A673 (cell line): Measurements from ENCODE around the gene SENP6.

ENCODE experiments used
- EZH2 ChIP-seq: fragments of 200-600 bp; sonication (generic); IDR thresholded peaks from 2 replicates; pipeline ENCODE4 v1.6.1; 2017; ENCODE audit warnings: borderline replicate concordance, low read depth, mild to moderate bottlenecking, mixed read lengths, antibody characterized with exemption, low read length; ENCODE audit not compliant: poor library complexity, severe bottlenecking
- TF ChIP-seq, protein P1 (sequence below): fragments of 300-800, 200-600 bp; sonication (generic); conservative IDR thresholded peaks from 2 replicates; pipeline ENCODE4 v1.5.1; 2017; ENCODE audit warnings: low read depth, mild to moderate bottlenecking, antibody characterized with exemption, low read length, moderate library complexity, mixed read lengths

DNA sequence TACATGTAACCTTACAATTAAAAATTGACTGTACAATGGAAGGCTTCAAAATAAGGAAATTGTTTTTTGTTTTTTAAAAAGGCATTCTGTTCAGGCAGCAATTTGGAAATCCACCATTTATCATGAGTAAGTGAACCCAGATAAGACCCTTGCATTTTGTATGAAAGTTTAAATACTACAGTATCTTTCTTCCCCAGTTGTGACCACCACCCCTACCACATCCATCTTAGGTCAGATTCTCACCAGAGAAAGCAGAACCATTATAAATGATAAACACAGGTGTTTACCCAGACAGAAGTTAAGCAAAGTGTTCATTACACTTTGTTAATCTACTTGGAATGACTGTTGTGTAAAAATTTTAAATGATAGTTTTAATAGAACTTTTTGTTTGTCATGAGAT is 20.2 kb downstream of the SENP6 start:
- no peak for TF ChIP-seq EZH2
- TF ChIP-seq, protein P1, sequence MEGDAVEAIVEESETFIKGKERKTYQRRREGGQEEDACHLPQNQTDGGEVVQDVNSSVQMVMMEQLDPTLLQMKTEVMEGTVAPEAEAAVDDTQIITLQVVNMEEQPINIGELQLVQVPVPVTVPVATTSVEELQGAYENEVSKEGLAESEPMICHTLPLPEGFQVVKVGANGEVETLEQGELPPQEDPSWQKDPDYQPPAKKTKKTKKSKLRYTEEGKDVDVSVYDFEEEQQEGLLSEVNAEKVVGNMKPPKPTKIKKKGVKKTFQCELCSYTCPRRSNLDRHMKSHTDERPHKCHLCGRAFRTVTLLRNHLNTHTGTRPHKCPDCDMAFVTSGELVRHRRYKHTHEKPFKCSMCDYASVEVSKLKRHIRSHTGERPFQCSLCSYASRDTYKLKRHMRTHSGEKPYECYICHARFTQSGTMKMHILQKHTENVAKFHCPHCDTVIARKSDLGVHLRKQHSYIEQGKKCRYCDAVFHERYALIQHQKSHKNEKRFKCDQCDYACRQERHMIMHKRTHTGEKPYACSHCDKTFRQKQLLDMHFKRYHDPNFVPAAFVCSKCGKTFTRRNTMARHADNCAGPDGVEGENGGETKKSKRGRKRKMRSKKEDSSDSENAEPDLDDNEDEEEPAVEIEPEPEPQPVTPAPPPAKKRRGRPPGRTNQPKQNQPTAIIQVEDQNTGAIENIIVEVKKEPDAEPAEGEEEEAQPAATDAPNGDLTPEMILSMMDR = no peak
